HepG2 (cell line): ENCODE measurements around the gene ADH5. TPM values are rescaled to one million over a fixed set of nuclear protein-coding genes. Genes with fewer than 3 reads are reported as not detected.

Experiments
- ATAC-seq: fragments of 200-7000 bp; cut with Tn5 transposase; 3 replicates; pipeline ENCODE4 v1.9.1; 2020; ENCODE audit warnings: mild to moderate bottlenecking, moderate library complexity
- BruUV-seq: library from RNA; stranded (reverse); fragments of 400-500 nt; replicated peaks from 2 replicates; lab custom pipeline; 2021; lab: Mats Ljungman, UMichigan
- CTCF ChIA-PET: fragments of 300-600 bp; formaldehyde crosslinking; extraction: SDS; loops from one replicate; lab custom pipeline; 2021; ENCODE audit warnings: low total read pairs, inconsistent platforms, low intra/inter-chr PET ratio; lab: Yijun Ruan, JAX
- POLR2A ChIA-PET: fragments of 350-600 bp; sonication (Branson Sonifier 250); formaldehyde crosslinking; loops from one replicate; lab custom pipeline; 2020; ENCODE audit warnings: antibody characterized with exemption, inconsistent platforms; lab: Yijun Ruan, JAX
- DNase-seq: peaks from one replicate; pipeline ENCODE4 v3.0.0-alpha.2; 2015; ENCODE audit warnings: low spot score
- FAIRE-seq: peaks from 3 replicates; lab custom pipeline; 2011; peaks lifted over from hg19 to GRCh38; lab: Jason Lieb, UNC
- H2AFZ ChIP-seq: one replicate; pipeline ENCODE4 v1.6.1; 2011; ENCODE audit warnings: low read length, inconsistent platforms
- H3K27ac ChIP-seq: fragments of 300-600 bp; 3 replicates; pipeline ENCODE4 v1.8.0; 2011; ENCODE audit warnings: mixed run types, mild to moderate bottlenecking, mixed read lengths, low read length, inconsistent platforms; ENCODE audit not compliant: insufficient read depth; ENCODE audit errors: extremely low read length
- H3K27me3 ChIP-seq, 2 experiments: fragments of 200-600 bp in 1 of 2; 2 replicates in 1 of 2; 3 replicates in 1 of 2; pipeline versions ENCODE4 v1.6.0 to v1.8.0; 2011; ENCODE audit warnings: low read length in 2 of 2, mild to moderate bottlenecking in 2 of 2, moderate library complexity in 2 of 2, inconsistent platforms in 1 of 2; ENCODE audit not compliant: insufficient read depth in 2 of 2, control insufficient read depth in 1 of 2
- H3K36me3 ChIP-seq, 2 experiments: fragments of 200-600 bp in 1 of 2; replicated peaks in 1 of 2; 2 replicates in 1 of 2; 3 replicates in 1 of 2; pipeline versions ENCODE4 v1.5.1 to v1.8.0; 2011; ENCODE audit warnings: low read length in 2 of 2, inconsistent platforms in 1 of 2; ENCODE audit not compliant: insufficient read depth in 2 of 2, control insufficient read depth in 1 of 2
- H3K4me1 ChIP-seq: 2 replicates; pipeline ENCODE4 v1.5.1; 2012; ENCODE audit warnings: low read length, inconsistent platforms; ENCODE audit not compliant: insufficient read depth
- H3K4me2 ChIP-seq: 2 replicates; pipeline ENCODE4 v1.6.0; 2011; ENCODE audit warnings: low read depth, low read length, inconsistent platforms
- H3K4me3 ChIP-seq, 3 experiments: fragments of 200-600 bp in 1 of 3; sonication (generic), shearing (Covaris generic) in 1 of 3; replicated peaks in 1 of 3; 2 replicates each; pipeline ENCODE4 v1.5.1; 2011 to 2016; ENCODE audit warnings: low read length in 3 of 3, inconsistent platforms in 2 of 3, low read depth in 2 of 3, mild to moderate bottlenecking in 2 of 3, control low read depth in 1 of 3, mixed read lengths in 1 of 3; ENCODE audit not compliant: insufficient read depth in 1 of 3
- H3K79me2 ChIP-seq: one replicate; pipeline ENCODE4 v1.6.1; 2011; ENCODE audit warnings: low read length, inconsistent platforms; ENCODE audit not compliant: insufficient read depth
- H3K9ac ChIP-seq: 2 replicates; pipeline ENCODE4 v1.6.0; 2011; ENCODE audit warnings: mild to moderate bottlenecking, low read depth, low read length, inconsistent platforms; ENCODE audit not compliant: insufficient read depth
- H3K9me3 ChIP-seq: 2 replicates; pipeline ENCODE4 v1.5.1; 2012; ENCODE audit warnings: mild to moderate bottlenecking, low read length
- H4K20me1 ChIP-seq: 2 replicates; pipeline ENCODE4 v1.6.0; 2011; ENCODE audit warnings: inconsistent platforms, mild to moderate bottlenecking, low read length, moderate library complexity; ENCODE audit not compliant: insufficient read depth
- FOSL1 ChIP-seq: sonication (generic); formaldehyde crosslinking; IDR thresholded peaks from 2 replicates; pipeline ENCODE4 v1.9.0; 2021; ENCODE audit warnings: missing genetic modification reagents, borderline replicate concordance
- WGBS: methylation state at CpG from one replicate; pipeline ENCODE4 v1.1.6; 2017; ENCODE audit warnings: low lambda C conversion rate; 5-methylcytosine and 5-hydroxymethylcytosine counted together
- in situ Hi-C: cut with HindIII; loops from 2 replicates; pipeline ENCODE4 v1.10.0; 2017; ENCODE audit warnings: low pct_unique_long_range_greater_than_20kb; ENCODE audit not compliant: extremely low pct_ligation_motif_present
- intact Hi-C: fragments of 100-400 bp; cut with micrococcal nuclease; formaldehyde crosslinking; loops from one replicate; pipeline ENCODE4 v1.10.0; 2022; ENCODE audit not compliant: unreplicated experiment
- polyA plus RNA-seq, 8 experiments: library from polyadenylated mRNA; depleted of rRNA in 3 of 8; stranded (reverse) in 7 of 8; unstranded in 1 of 8; fragments of >200 nt; fragmentation: Illumina TruSeq in 4 of 8; extraction: Trizol in 4 of 8; gene quantifications; 2 replicates each; pipeline versions ENCODE4 v1.2.1 to v1.2.3, GENCODE V29; 2011 to 2016; ENCODE audit warnings: low read depth in 4 of 8, missing spikeins in 1 of 8, mixed read lengths in 1 of 8; ENCODE audit not compliant: insufficient read depth in 1 of 8
- total RNA-seq, 5 experiments: library from RNA; depleted of rRNA; stranded (reverse); fragments of >200 nt; fragmentation: Illumina TruSeq; extraction: Trizol; gene quantifications; 2 replicates each; pipeline ENCODE4 v1.2.3, GENCODE V29; 2016; ENCODE audit warnings: low read depth in 1 of 5
- TF ChIP-seq, protein P1 (sequence below): sonication (generic); formaldehyde crosslinking; IDR thresholded peaks from 2 replicates; pipeline ENCODE4 v1.5.1; 2020; ENCODE audit warnings: mild to moderate bottlenecking, missing genetic modification reagents, moderate library complexity

Gene ADH5
- total and polyA plus RNA-seq, 2 of the 13 experiments (the other 11 are each of a cell fraction or from before 2014, with no cell fraction given): 349 to 512 TPM

GRCh38 chr4:99120501-99120900 lies 31.9 kb upstream of the ADH5 start:
- Histone ChIP-seq H3K4me2 (no peak overlapping the region), H3K79me2 (no peaks in the 10 kb centered on the region), H3K4me3 (no peak overlapping the region), H3K9me3 (no peaks in the 10 kb centered on the region), H2AFZ (no peak overlapping the region), H3K27ac (no peak overlapping the region), H3K9ac (no peak overlapping the region), H4K20me1 (no peaks in the 10 kb centered on the region), H3K4me1 (peaks cover 19% of the 10 kb centered on the region), H3K27me3 (no peaks in the 10 kb centered on the region), H3K36me3 (no peaks in the 10 kb centered on the region)
- ATAC-seq (peak; percentile 52), DNase-seq (no peak), FAIRE-seq (no peak)
- intact Hi-C loops: no loop called here
- WGBS: 96% methylated on average over 5 of the region's 5 CpGs
- TF ChIP-seq FOSL1 (CRISPR knock-in tag): no peak
- TF ChIP-seq, protein P1, sequence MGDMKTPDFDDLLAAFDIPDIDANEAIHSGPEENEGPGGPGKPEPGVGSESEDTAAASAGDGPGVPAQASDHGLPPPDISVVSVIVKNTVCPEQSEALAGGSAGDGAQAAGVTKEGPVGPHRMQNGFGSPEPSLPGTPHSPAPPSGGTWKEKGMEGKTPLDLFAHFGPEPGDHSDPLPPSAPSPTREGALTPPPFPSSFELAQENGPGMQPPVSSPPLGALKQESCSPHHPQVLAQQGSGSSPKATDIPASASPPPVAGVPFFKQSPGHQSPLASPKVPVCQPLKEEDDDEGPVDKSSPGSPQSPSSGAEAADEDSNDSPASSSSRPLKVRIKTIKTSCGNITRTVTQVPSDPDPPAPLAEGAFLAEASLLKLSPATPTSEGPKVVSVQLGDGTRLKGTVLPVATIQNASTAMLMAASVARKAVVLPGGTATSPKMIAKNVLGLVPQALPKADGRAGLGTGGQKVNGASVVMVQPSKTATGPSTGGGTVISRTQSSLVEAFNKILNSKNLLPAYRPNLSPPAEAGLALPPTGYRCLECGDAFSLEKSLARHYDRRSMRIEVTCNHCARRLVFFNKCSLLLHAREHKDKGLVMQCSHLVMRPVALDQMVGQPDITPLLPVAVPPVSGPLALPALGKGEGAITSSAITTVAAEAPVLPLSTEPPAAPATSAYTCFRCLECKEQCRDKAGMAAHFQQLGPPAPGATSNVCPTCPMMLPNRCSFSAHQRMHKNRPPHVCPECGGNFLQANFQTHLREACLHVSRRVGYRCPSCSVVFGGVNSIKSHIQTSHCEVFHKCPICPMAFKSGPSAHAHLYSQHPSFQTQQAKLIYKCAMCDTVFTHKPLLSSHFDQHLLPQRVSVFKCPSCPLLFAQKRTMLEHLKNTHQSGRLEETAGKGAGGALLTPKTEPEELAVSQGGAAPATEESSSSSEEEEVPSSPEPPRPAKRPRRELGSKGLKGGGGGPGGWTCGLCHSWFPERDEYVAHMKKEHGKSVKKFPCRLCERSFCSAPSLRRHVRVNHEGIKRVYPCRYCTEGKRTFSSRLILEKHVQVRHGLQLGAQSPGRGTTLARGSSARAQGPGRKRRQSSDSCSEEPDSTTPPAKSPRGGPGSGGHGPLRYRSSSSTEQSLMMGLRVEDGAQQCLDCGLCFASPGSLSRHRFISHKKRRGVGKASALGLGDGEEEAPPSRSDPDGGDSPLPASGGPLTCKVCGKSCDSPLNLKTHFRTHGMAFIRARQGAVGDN (CRISPR knock-in tag): peak; percentile 10; the same call in 1 of the 2 replicates
- CTCF ChIA-PET: no interaction called here
- no TSS peak for BruUV-seq
- in situ Hi-C loops: no loop called here
- POLR2A ChIA-PET: interaction anchor here (1.3 to 2.1 kb wide), 2 partner anchors 32 to 284 kb away, joined by 3 to 12 read pairs; partner anchors contain the start of gene ADH5
